GM23338 (cell line): Measurements from ENCODE around the gene BPIFB2. TPM values are rescaled to one million over a fixed set of nuclear protein-coding genes. Genes with fewer than 3 reads are reported as not detected.

ENCODE experiments used
- ATAC-seq: fragments of 200-7000 bp; cut with Tn5 transposase; 3 replicates; pipeline ENCODE4 v1.9.1; 2020
- DNase-seq: peaks from one replicate; pipeline ENCODE4 v3.0.0-alpha.2; 2015; ENCODE audit warnings: low spot score
- H2AFZ ChIP-seq: fragments of 200-600 bp; sonication (generic); 2 replicates; pipeline ENCODE4 v1.8.0; 2016; ENCODE audit warnings: antibody characterized with exemption, mild to moderate bottlenecking, moderate library complexity
- H3F3A ChIP-seq: fragments of 200-600 bp; sonication (generic); replicated peaks from 2 replicates; pipeline ENCODE4 v1.8.0; 2017; ENCODE audit warnings: antibody characterized with exemption, mixed run types, low read depth
- H3K27ac ChIP-seq: fragments of 200-600 bp; sonication (generic); 2 replicates; pipeline ENCODE4 v1.6.1; 2016; ENCODE audit warnings: low read depth
- H3K27me3 ChIP-seq: fragments of 200-600 bp; sonication (generic); 2 replicates; pipeline ENCODE4 v1.8.0; 2016; ENCODE audit warnings: mild to moderate bottlenecking, mixed run types, moderate library complexity; ENCODE audit not compliant: insufficient read depth
- H3K36me3 ChIP-seq: fragments of 200-600 bp; sonication (generic); 2 replicates; pipeline ENCODE4 v1.8.0; 2016; ENCODE audit warnings: mild to moderate bottlenecking; ENCODE audit not compliant: insufficient read depth
- H3K4me1 ChIP-seq: fragments of 200-600 bp; sonication (generic); 2 replicates; pipeline ENCODE4 v1.8.0; 2016; ENCODE audit warnings: mild to moderate bottlenecking, moderate library complexity; ENCODE audit not compliant: insufficient read depth
- H3K4me2 ChIP-seq: fragments of 200-600 bp; sonication (generic); 2 replicates; pipeline ENCODE4 v1.7.1; 2017; ENCODE audit warnings: mixed run types
- H3K4me3 ChIP-seq: fragments of 200-600 bp; sonication (generic); 2 replicates; pipeline ENCODE4 v1.6.1; 2016; ENCODE audit warnings: mixed run types
- H3K79me2 ChIP-seq: fragments of 200-600 bp; sonication (generic); replicated peaks from 2 replicates; pipeline ENCODE4 v1.8.0; 2017; ENCODE audit warnings: mild to moderate bottlenecking; ENCODE audit not compliant: insufficient read depth
- H3K9me2 ChIP-seq: fragments of 200-600 bp; sonication (generic); 2 replicates; pipeline ENCODE4 v1.8.0; 2017; ENCODE audit not compliant: insufficient read depth
- H4K20me1 ChIP-seq: fragments of 200-600 bp; sonication (generic); replicated peaks from 2 replicates; pipeline ENCODE4 v1.8.0; 2017; ENCODE audit warnings: mild to moderate bottlenecking; ENCODE audit not compliant: insufficient read depth
- H3K27ac Mint-ChIP-seq: 2 replicates; pipeline ENCODE4 v1.8.0; 2020; ENCODE audit warnings: inconsistent platforms, mild to moderate bottlenecking, moderate library complexity, mixed read lengths
- H3K27me3 Mint-ChIP-seq: 3 replicates; pipeline ENCODE4 v1.8.0; 2022; ENCODE audit warnings: low read depth, mild to moderate bottlenecking, moderate library complexity, mixed read lengths, inconsistent platforms; ENCODE audit not compliant: insufficient read depth, poor library complexity
- H3K36me3 Mint-ChIP-seq: 3 replicates; pipeline ENCODE4 v1.8.0; 2021; ENCODE audit warnings: low read depth, mild to moderate bottlenecking, inconsistent platforms, moderate library complexity, mixed read lengths
- H3K4me1 Mint-ChIP-seq: 3 replicates; pipeline ENCODE4 v1.8.0; 2020; ENCODE audit warnings: mild to moderate bottlenecking, inconsistent platforms, mixed read lengths
- H3K4me3 Mint-ChIP-seq: 3 replicates; pipeline ENCODE4 v1.8.0; 2021; ENCODE audit warnings: moderate library complexity, mild to moderate bottlenecking, inconsistent platforms, mixed read lengths
- H3K9me3 Mint-ChIP-seq: 3 replicates; pipeline ENCODE4 v1.8.0; 2020; ENCODE audit warnings: moderate library complexity, mild to moderate bottlenecking, inconsistent platforms, mixed read lengths
- CREB1 ChIP-seq: fragments of 250-450 bp; sonication (Bioruptor Pico); IDR thresholded peaks from 2 replicates; pipeline ENCODE4 v1.5.0; 2020; ENCODE audit warnings: low read depth, mild to moderate bottlenecking, moderate library complexity
- CTCF ChIP-seq, 2 experiments: fragments of 200-600 bp in 1 of 2; sonication (generic) in 1 of 2; conservative IDR thresholded peaks; 2 replicates each; pipeline versions ENCODE4 v1.5.1 to v1.6.1; 2016 to 2017; ENCODE audit warnings: antibody characterized with exemption in 2 of 2, low read depth in 2 of 2, mild to moderate bottlenecking in 2 of 2, moderate library complexity in 1 of 2
- EZH2 ChIP-seq: fragments of 200-600 bp; sonication (generic); IDR thresholded peaks from one replicate; pipeline ENCODE4 v1.8.0; 2017; ENCODE audit warnings: antibody characterized with exemption, mild to moderate bottlenecking, low read depth; ENCODE audit not compliant: unreplicated experiment
- EZH2phosphoT487 ChIP-seq: fragments of 200-600 bp; sonication (generic); IDR thresholded peaks from one replicate; pipeline ENCODE4 v1.8.1; 2018; ENCODE audit warnings: antibody characterized with exemption; ENCODE audit not compliant: unreplicated experiment
- JUNB ChIP-seq: IDR thresholded peaks from one replicate; pipeline ENCODE4 v1.6.1; 2016; ENCODE audit warnings: antibody characterized with exemption; ENCODE audit not compliant: unreplicated experiment
- NANOG ChIP-seq: IDR thresholded peaks from 2 replicates; pipeline ENCODE4 v1.6.1; 2016; ENCODE audit warnings: antibody characterized with exemption, borderline replicate concordance
- POLR2AphosphoS5 ChIP-seq: IDR thresholded peaks from 2 replicates; pipeline ENCODE4 v1.6.1; 2016; ENCODE audit warnings: antibody characterized with exemption, low read depth
- STAT1 ChIP-seq: IDR thresholded peaks from one replicate; pipeline ENCODE4 v1.6.1; 2016; ENCODE audit warnings: antibody characterized with exemption; ENCODE audit not compliant: unreplicated experiment
- ZNF114 ChIP-seq: fragments of 250-450 bp; sonication (Bioruptor Pico); IDR thresholded peaks from 2 replicates; pipeline ENCODE4 v1.5.0; 2020; ENCODE audit warnings: mild to moderate bottlenecking, moderate library complexity
- polyA plus RNA-seq: library from polyadenylated mRNA; unstranded; fragments of >200 nt; fragmentation: Nextera tagmentation; extraction: Ambion mirVana; gene quantifications from 2 replicates; pipeline ENCODE4 v1.2.1, GENCODE V29; 2016
- total RNA-seq: library from RNA; depleted of rRNA; stranded (reverse); fragments of >200 nt; shearing (Covaris generic); gene quantifications from 2 replicates; pipeline ENCODE4 v1.2.3, GENCODE V29; 2014
- TF ChIP-seq, protein P1 (sequence below): IDR thresholded peaks from one replicate; pipeline ENCODE4 v1.6.1; 2018; ENCODE audit warnings: antibody characterized with exemption; ENCODE audit not compliant: unreplicated experiment

The BPIFB2 gene
- total and polyA plus RNA-seq, 2 experiments from 2014 or later: not detected

DNA sequence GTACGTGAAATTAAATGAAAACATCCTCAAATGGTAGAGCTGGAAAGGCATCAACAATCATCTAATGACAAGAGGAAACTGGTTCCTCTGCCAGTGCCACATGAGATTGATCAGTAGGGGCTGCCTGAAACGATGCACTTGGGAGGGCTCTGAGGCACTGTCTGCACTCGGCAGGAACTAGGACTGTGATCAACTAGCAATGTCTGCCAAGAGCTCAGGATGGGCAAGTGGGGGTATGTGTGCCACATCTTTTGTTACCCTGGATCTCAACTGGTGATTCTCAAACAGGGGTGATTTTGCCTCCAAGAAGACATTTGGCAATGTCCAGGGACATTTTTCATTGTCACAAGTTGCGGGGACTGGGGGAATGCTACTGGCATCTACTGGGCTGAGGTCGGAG is 25.9 kb downstream of the BPIFB2 start:
- Histone ChIP-seq H4K20me1 (no peaks in the 10 kb centered on the region), H3K36me3 (no peaks in the 10 kb centered on the region), H2AFZ (no peak overlapping the region), H3K27me3 (no peaks in the 10 kb centered on the region), H3K9me2 (no peaks in the 10 kb centered on the region), H3K4me3 (no peak overlapping the region), H3F3A (no peaks in the 10 kb centered on the region), H3K79me2 (no peaks in the 10 kb centered on the region), H3K4me2 (no peak overlapping the region), H3K27ac (no peak overlapping the region), H3K4me1 (no peaks in the 10 kb centered on the region)
- 0 out of 3 replicates have a peak, but pooled peaks cover 3% of the 10 kb centered on the region for H3K9me3 Mint-ChIP-seq
- TF ChIP-seq JUNB: no peak
- TF ChIP-seq CTCF (conservative IDR thresholded peaks at IDR 0.05; ENCODE audit: low read depth in 2 of 2): no peak
- TF ChIP-seq STAT1: no peak
- TF ChIP-seq NANOG: no peak
- no peak for TF ChIP-seq CREB1
- TF ChIP-seq EZH2phosphoT487: no peak
- no peak for TF ChIP-seq ZNF114 (CRISPR knock-in tag)
- TF ChIP-seq, protein P1, sequence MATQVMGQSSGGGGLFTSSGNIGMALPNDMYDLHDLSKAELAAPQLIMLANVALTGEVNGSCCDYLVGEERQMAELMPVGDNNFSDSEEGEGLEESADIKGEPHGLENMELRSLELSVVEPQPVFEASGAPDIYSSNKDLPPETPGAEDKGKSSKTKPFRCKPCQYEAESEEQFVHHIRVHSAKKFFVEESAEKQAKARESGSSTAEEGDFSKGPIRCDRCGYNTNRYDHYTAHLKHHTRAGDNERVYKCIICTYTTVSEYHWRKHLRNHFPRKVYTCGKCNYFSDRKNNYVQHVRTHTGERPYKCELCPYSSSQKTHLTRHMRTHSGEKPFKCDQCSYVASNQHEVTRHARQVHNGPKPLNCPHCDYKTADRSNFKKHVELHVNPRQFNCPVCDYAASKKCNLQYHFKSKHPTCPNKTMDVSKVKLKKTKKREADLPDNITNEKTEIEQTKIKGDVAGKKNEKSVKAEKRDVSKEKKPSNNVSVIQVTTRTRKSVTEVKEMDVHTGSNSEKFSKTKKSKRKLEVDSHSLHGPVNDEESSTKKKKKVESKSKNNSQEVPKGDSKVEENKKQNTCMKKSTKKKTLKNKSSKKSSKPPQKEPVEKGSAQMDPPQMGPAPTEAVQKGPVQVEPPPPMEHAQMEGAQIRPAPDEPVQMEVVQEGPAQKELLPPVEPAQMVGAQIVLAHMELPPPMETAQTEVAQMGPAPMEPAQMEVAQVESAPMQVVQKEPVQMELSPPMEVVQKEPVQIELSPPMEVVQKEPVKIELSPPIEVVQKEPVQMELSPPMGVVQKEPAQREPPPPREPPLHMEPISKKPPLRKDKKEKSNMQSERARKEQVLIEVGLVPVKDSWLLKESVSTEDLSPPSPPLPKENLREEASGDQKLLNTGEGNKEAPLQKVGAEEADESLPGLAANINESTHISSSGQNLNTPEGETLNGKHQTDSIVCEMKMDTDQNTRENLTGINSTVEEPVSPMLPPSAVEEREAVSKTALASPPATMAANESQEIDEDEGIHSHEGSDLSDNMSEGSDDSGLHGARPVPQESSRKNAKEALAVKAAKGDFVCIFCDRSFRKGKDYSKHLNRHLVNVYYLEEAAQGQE: no peak
- H3K4me1 Mint-ChIP-seq: no peaks in the 10 kb centered on the region
- H3K4me3 Mint-ChIP-seq: no peak overlapping the region
- H3K36me3 Mint-ChIP-seq: no peaks in the 10 kb centered on the region
- no peak overlapping the region for H3K27ac Mint-ChIP-seq
- no peak for ATAC-seq
- H3K27me3 Mint-ChIP-seq: peaks cover 6% of the 10 kb centered on the region
- no peak for DNase-seq

- H2AFZ ChIP-seq: no peak overlapping the region
- no peak overlapping the region for H3K4me2 ChIP-seq
- H3K4me1 Mint-ChIP-seq: no peaks in the 10 kb centered on the region
- no peaks in the 10 kb centered on the region for H3K36me3 Mint-ChIP-seq
- no peaks in the 10 kb centered on the region for H3K27me3 ChIP-seq
- ATAC-seq: no peak
- no peak for DNase-seq
- H3K4me3 ChIP-seq: no peak overlapping the region
- no peaks in the 10 kb centered on the region for H3F3A ChIP-seq
- H3K9me2 ChIP-seq: no peaks in the 10 kb centered on the region
- H3K4me1 ChIP-seq: no peaks in the 10 kb centered on the region
- peaks cover 7% of the 10 kb centered on the region for H3K27me3 Mint-ChIP-seq
- H3K36me3 ChIP-seq: no peaks in the 10 kb centered on the region
- no peaks in the 10 kb centered on the region for H4K20me1 ChIP-seq
- H3K9me3 Mint-ChIP-seq: 0 out of 3 replicates have a peak, but pooled peaks cover 3% of the 10 kb centered on the region
- H3K4me3 Mint-ChIP-seq: no peak overlapping the region; the same call in 2 of the 3 replicates
- no peaks in the 10 kb centered on the region for H3K79me2 ChIP-seq
- no peak overlapping the region for H3K27ac Mint-ChIP-seq
- no peak overlapping the region for H3K27ac ChIP-seq
- TF ChIP-seq POLR2AphosphoS5 (no peak), ZNF114 (CRISPR knock-in tag) (no peak), EZH2phosphoT487 (no peak), STAT1 (no peak), NANOG (no peak), EZH2 (no peak)
- TF ChIP-seq, protein P1: no peak
Observed at GRCh38 chr20:33034115-33034514, 26.6 kb downstream of the BPIFB2 start.
